DOHH2 (cell line): Measurements from ENCODE around the gene PHLDA1.

Experiments used
- H3F3A ChIP-seq: fragments of 200-600 bp; sonication (generic), shearing (Covaris generic); 2 replicates; pipeline ENCODE4 v1.6.0; 2016; ENCODE audit warnings: antibody characterized with exemption, mild to moderate bottlenecking; ENCODE audit not compliant: control insufficient read depth, insufficient read depth
- H3K27ac ChIP-seq: fragments of 200-600 bp; sonication (generic); 2 replicates; pipeline ENCODE4 v1.5.1; 2014; ENCODE audit warnings: low read depth, mild to moderate bottlenecking, low read length, moderate library complexity
- H3K27me3 ChIP-seq: fragments of 200-600 bp; sonication (generic); 2 replicates; pipeline ENCODE4 v1.6.1; 2014; ENCODE audit warnings: mild to moderate bottlenecking, low read length, mixed read lengths; ENCODE audit not compliant: control insufficient read depth
- H3K36me3 ChIP-seq: fragments of 200-600 bp; sonication (generic); 2 replicates; pipeline ENCODE4 v1.6.1; 2014; ENCODE audit warnings: mild to moderate bottlenecking, low read length, moderate library complexity, mixed read lengths; ENCODE audit not compliant: control insufficient read depth
- H3K4me1 ChIP-seq: fragments of 200-600 bp; sonication (generic); 2 replicates; pipeline ENCODE4 v1.6.1; 2014; ENCODE audit warnings: mild to moderate bottlenecking, low read length, mixed read lengths; ENCODE audit not compliant: control insufficient read depth
- H3K4me2 ChIP-seq: fragments of 200-600 bp; sonication (generic); 2 replicates; pipeline ENCODE4 v1.6.0; 2014; ENCODE audit warnings: mild to moderate bottlenecking, low read length, moderate library complexity
- H3K4me3 ChIP-seq: fragments of 200-600 bp; sonication (generic); 2 replicates; pipeline ENCODE4 v1.5.1; 2014; ENCODE audit warnings: mild to moderate bottlenecking, low read length, mixed read lengths
- H3K79me2 ChIP-seq: fragments of 200-600 bp; sonication (generic); 2 replicates; pipeline ENCODE4 v1.6.1; 2014; ENCODE audit warnings: mild to moderate bottlenecking, low read length, mixed read lengths; ENCODE audit not compliant: control insufficient read depth
- H3K9me2 ChIP-seq: fragments of 200-600 bp; sonication (generic); replicated peaks from 2 replicates; pipeline ENCODE4 v1.6.1; 2014; ENCODE audit warnings: mild to moderate bottlenecking, low read length, mixed read lengths; ENCODE audit not compliant: control insufficient read depth
- H3K9me3 ChIP-seq: fragments of 200-600 bp; sonication (generic); 2 replicates; pipeline ENCODE4 v1.6.1; 2014; ENCODE audit warnings: antibody characterized with exemption, low read length, mixed read lengths; ENCODE audit not compliant: control insufficient read depth, insufficient read depth
- H4K20me1 ChIP-seq: fragments of 200-600 bp; sonication (generic); 2 replicates; pipeline ENCODE4 v1.6.0; 2014; ENCODE audit warnings: low read depth, mild to moderate bottlenecking, antibody characterized with exemption, low read length, moderate library complexity; ENCODE audit not compliant: control insufficient read depth, insufficient read depth
- EZH2phosphoT487 ChIP-seq: fragments of 200-600 bp; sonication (generic); IDR thresholded peaks from 2 replicates; pipeline ENCODE4 v1.6.1; 2017; ENCODE audit warnings: borderline replicate concordance, mild to moderate bottlenecking, antibody characterized with exemption, low read length, moderate library complexity, mixed read lengths
- TF ChIP-seq, protein P1 (sequence below): fragments of 200-600 bp; sonication (generic); IDR thresholded peaks from one replicate; pipeline ENCODE4 v1.5.1; 2014; ENCODE audit warnings: antibody characterized with exemption, mild to moderate bottlenecking, low read depth, low read length; ENCODE audit not compliant: poor library complexity, severe bottlenecking

PHLDA1 gene

DNA sequence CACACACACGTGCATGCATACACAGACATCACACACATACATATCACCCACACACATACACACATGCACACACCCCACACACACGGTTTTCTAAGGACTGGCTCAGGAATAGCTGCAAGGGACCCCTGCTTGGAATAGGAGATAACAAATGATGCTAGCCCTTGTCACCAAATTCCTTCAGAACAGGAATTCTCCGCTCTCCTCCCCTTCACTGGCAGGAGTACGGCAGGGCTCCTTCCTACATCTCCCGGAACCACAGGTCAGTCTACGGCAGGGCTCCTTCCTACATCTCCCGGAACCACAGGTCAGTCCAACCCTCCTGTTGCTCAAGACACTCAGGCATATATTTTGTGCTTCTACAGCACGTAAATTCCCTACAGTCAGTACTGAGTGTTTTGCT lies 23.9 kb downstream of the PHLDA1 start:
- Histone ChIP-seq H3K36me3 (no peaks in the 10 kb centered on the region), H3K27me3 (0 out of 2 replicates have a peak, but pooled peaks cover 2% of the 10 kb centered on the region), H3K4me3 (no peak overlapping the region), H3K79me2 (no peaks in the 10 kb centered on the region), H3K27ac (no peak overlapping the region), H3K9me2 (no peaks in the 10 kb centered on the region), H3K4me1 (no peaks in the 10 kb centered on the region), H3K9me3 (no peaks in the 10 kb centered on the region), H3K4me2 (no peak overlapping the region), H3F3A (no peaks in the 10 kb centered on the region), H4K20me1 (no peaks in the 10 kb centered on the region)
- TF ChIP-seq EZH2phosphoT487 = no peak
- TF ChIP-seq, protein P1, sequence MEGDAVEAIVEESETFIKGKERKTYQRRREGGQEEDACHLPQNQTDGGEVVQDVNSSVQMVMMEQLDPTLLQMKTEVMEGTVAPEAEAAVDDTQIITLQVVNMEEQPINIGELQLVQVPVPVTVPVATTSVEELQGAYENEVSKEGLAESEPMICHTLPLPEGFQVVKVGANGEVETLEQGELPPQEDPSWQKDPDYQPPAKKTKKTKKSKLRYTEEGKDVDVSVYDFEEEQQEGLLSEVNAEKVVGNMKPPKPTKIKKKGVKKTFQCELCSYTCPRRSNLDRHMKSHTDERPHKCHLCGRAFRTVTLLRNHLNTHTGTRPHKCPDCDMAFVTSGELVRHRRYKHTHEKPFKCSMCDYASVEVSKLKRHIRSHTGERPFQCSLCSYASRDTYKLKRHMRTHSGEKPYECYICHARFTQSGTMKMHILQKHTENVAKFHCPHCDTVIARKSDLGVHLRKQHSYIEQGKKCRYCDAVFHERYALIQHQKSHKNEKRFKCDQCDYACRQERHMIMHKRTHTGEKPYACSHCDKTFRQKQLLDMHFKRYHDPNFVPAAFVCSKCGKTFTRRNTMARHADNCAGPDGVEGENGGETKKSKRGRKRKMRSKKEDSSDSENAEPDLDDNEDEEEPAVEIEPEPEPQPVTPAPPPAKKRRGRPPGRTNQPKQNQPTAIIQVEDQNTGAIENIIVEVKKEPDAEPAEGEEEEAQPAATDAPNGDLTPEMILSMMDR = no peak

DNA sequence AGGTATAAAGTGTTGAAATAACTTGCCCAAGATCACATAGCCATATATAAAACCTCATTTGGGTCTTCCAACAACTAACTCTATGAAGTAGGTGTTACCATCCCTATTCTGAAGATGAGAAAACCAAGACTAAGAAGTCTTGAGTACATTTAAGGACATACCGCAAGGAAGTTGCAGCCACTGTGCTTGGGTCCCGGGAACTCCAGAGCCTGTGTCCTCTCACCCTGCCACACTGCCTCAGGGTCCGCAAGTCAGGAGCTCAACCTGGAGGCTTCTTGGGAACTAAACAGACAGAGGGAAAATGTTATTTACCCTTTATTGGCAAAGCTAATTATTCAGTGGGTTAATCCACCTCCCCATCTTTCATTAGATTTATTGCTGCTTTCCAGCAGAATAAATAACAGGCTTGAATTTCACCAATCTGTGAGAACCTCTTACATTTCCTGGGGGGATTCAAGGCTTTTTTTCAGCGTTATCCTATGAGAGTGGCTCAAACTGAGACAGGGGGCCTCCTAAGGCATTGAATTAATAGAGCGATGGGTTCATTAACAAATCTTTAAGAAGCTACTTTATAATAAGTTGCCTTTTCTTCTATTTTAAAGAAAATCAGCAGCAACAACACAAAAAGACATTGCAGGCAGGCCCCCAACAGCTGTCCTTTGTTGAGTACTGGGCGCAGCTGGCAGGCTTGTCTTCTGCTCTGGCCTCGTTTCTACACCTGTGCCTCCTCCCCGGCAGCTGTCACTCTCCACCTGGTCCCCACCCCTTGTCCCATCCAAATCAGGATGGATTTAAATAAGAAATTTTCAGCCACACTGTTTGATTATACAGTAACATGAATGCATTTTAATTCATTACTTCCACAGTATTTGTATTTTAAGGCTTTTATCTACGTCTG lies 25.3 kb downstream of the PHLDA1 start:
- Histone ChIP-seq H3K36me3 (no peaks in the 10 kb centered on the region), H3K9me2 (no peaks in the 10 kb centered on the region), H3K79me2 (no peaks in the 10 kb centered on the region), H4K20me1 (no peaks in the 10 kb centered on the region), H3K4me1 (no peaks in the 10 kb centered on the region), H3F3A (no peaks in the 10 kb centered on the region), H3K27ac (no peak overlapping the region), H3K4me3 (no peak overlapping the region), H3K4me2 (no peak overlapping the region), H3K9me3 (no peaks in the 10 kb centered on the region), H3K27me3 (0 out of 2 replicates have a peak, but pooled peaks cover 2% of the 10 kb centered on the region)
- TF ChIP-seq, protein P1 = no peak
- TF ChIP-seq EZH2phosphoT487 = no peak

DNA sequence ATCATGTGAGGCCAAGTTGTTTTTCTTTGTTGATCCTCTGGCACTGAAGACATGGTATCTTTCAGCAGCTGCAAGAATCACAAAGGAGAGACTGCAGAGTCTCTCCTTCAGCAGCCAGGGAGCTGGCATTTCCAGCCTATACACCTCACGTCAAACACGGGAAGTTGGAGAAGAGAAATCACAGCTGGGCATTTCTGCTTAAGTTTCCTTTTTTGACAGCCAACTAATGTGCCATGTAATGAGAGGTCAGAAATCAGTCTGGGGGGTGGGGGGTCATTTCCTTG lies 28.3 kb downstream of the PHLDA1 start:
- TF ChIP-seq EZH2phosphoT487 = no peak
- TF ChIP-seq, protein P1 = no peak
- H3K36me3 ChIP-seq = no peaks in the 10 kb centered on the region
- no peaks in the 10 kb centered on the region for H3K79me2 ChIP-seq
- H3K4me3 ChIP-seq = no peak overlapping the region
- no peaks in the 10 kb centered on the region for H3K4me1 ChIP-seq
- no peak overlapping the region for H3K4me2 ChIP-seq
- no peaks in the 10 kb centered on the region for H3K9me3 ChIP-seq
- no peaks in the 10 kb centered on the region for H3F3A ChIP-seq
- no peaks in the 10 kb centered on the region for H3K9me2 ChIP-seq
- H4K20me1 ChIP-seq = no peaks in the 10 kb centered on the region
- H3K27me3 ChIP-seq = 0 out of 2 replicates have a peak, but pooled peaks cover 2% of the 10 kb centered on the region
- no peak overlapping the region for H3K27ac ChIP-seq
